ENCODE measurements around the gene RASA2.

RASA2 gene

GRCh38 chr3:141646760-141647561 is 160.1 kb downstream of the RASA2 start:
- DNase-seq (ENCODE audit: low read depth) = no peak

GRCh38 chr3:141647562-141647915 is 160.7 kb downstream of the RASA2 start:
- DNase-seq (ENCODE audit: low read depth) = no peak

GRCh38 chr3:141648055-141648910 is 161.5 kb downstream of the RASA2 start:
- DNase-seq (ENCODE audit: low read depth) = no peak

GRCh38 chr3:141649871-141650270 is 163.0 kb downstream of the RASA2 start:
- DNase-seq (ENCODE audit: low read depth) = no peak

- no peak for DNase-seq (ENCODE audit: low read depth)
Observed at GRCh38 chr3:141650783-141651182, 164.0 kb downstream of the RASA2 start.

GRCh38 chr3:141651409-141651808 is 164.6 kb downstream of the RASA2 start:
- no peak for DNase-seq (ENCODE audit: low read depth)

- DNase-seq (ENCODE audit: low read depth) = no peak
Observed at GRCh38 chr3:141652349-141652748, 165.5 kb downstream of the RASA2 start.

GRCh38 chr3:141653847-141654246 is 167.0 kb downstream of the RASA2 start:
- DNase-seq (ENCODE audit: low read depth) = no peak

GRCh38 chr3:141655801-141656200 is 169.0 kb downstream of the RASA2 start:
- DNase-seq (ENCODE audit: low read depth) = no peak

- no peak for DNase-seq (ENCODE audit: low read depth)
Observed at GRCh38 chr3:141656771-141657170, 169.9 kb downstream of the RASA2 start.

- no peak for DNase-seq (ENCODE audit: low read depth)
Observed at GRCh38 chr3:141657516-141657915, 170.7 kb downstream of the RASA2 start.

- no peak for DNase-seq (ENCODE audit: low read depth)
Observed at GRCh38 chr3:141659821-141660613, 173.2 kb downstream of the RASA2 start.

GRCh38 chr3:141660614-141660947 is 173.8 kb downstream of the RASA2 start:
- no peak for DNase-seq (ENCODE audit: low read depth)

- no peak for DNase-seq (ENCODE audit: low read depth)
Observed at GRCh38 chr3:141661229-141662196, 174.7 kb downstream of the RASA2 start.

- no peak for DNase-seq (ENCODE audit: low read depth)
Observed at GRCh38 chr3:141663993-141664392, 177.2 kb downstream of the RASA2 start.
